K562 (cell line): Measurements from ENCODE around the gene FBXW7. TPM values are rescaled to one million over a fixed set of nuclear protein-coding genes. Genes with fewer than 3 reads are reported as not detected.

Source experiments
- ARID4B ChIP-seq: sonication (generic); formaldehyde crosslinking; IDR thresholded peaks from 2 replicates; pipeline ENCODE4 v1.8.0; 2022; ENCODE audit warnings: mild to moderate bottlenecking, missing genetic modification reagents
- CHD4 ChIP-seq: fragments of 200-600 bp; sonication (generic); IDR thresholded peaks from 3 replicates; pipeline ENCODE4 v1.6.1; 2012; ENCODE audit warnings: low read depth, mild to moderate bottlenecking, mixed read lengths, low read length, inconsistent platforms; ENCODE audit not compliant: insufficient read depth, insufficient replicate concordance, poor library complexity, severe bottlenecking
- FOXJ2 ChIP-seq: fragments of 200-800 bp; sonication (Bioruptor generic); IDR thresholded peaks from 2 replicates; pipeline ENCODE4 v1.6.1; 2016; ENCODE audit warnings: missing genetic modification characterization, missing compliant biosample characterization
- NFE2 ChIP-seq: IDR thresholded peaks from 2 replicates; pipeline ENCODE4 v1.6.1; 2014; ENCODE audit warnings: antibody characterized with exemption, low read depth
- RCOR1 ChIP-seq, 2 experiments: IDR thresholded peaks; 2 replicates each; pipeline ENCODE4 v1.6.1; 2012; ENCODE audit warnings: low read depth in 2 of 2, low read length in 2 of 2, borderline replicate concordance in 1 of 2, improper control_type of control experiment in 1 of 2
- SP2 ChIP-seq: IDR thresholded peaks from 2 replicates; pipeline ENCODE4 v1.6.1; 2011; ENCODE audit warnings: mild to moderate bottlenecking, low read depth, low read length, moderate library complexity; ENCODE audit not compliant: poor library complexity, severe bottlenecking; ENCODE audit errors: extremely low read depth
- ZNF445 ChIP-seq: fragments of 250-450 bp; sonication (Bioruptor Pico); IDR thresholded peaks from 2 replicates; pipeline ENCODE4 v1.4.0; 2020; ENCODE audit warnings: low read depth, mild to moderate bottlenecking, moderate library complexity
- polyA plus RNA-seq, 8 experiments: library from polyadenylated mRNA; depleted of rRNA in 4 of 8; stranded (reverse) in 5 of 8; unstranded in 3 of 8; fragments of >200 nt; fragmentation: Nextera tagmentation in 2 of 8; fragmentation: Illumina TruSeq in 1 of 8; extraction: Ambion mirVana in 2 of 8; extraction: Trizol in 1 of 8; gene quantifications; 2 replicates each; pipeline versions ENCODE4 v1.2.1 to v1.2.3, GENCODE V29; 2011 to 2014; ENCODE audit warnings: inconsistent platforms in 1 of 8, missing spikeins in 1 of 8
- total RNA-seq, 7 experiments: library from RNA; depleted of rRNA in 6 of 7; stranded (reverse); fragments of >200 nt in 6 of 7; fragmentation: Illumina TruSeq in 2 of 7; extraction: Trizol in 2 of 7; gene quantifications; 2 replicates each; pipeline versions ENCODE4 v1.2.1 to v1.2.3, GENCODE V29; 2011 to 2021; ENCODE audit warnings: low replicate concordance in 1 of 7
- TF ChIP-seq, protein P1 (sequence below): fragments of 250-450 bp; sonication (Bioruptor Pico); IDR thresholded peaks from 2 replicates; pipeline ENCODE4 v1.4.0; 2020
- TF ChIP-seq, protein P2 (sequence below): fragments of 200-800 bp; sonication (Bioruptor generic); IDR thresholded peaks from 2 replicates; pipeline ENCODE4 v1.6.1; 2017; ENCODE audit warnings: missing genetic modification characterization, missing compliant biosample characterization
- TF ChIP-seq, protein P3 (sequence below): sonication (generic); formaldehyde crosslinking; IDR thresholded peaks from 2 replicates; pipeline ENCODE4 v1.8.0; 2022; ENCODE audit warnings: mild to moderate bottlenecking, missing genetic modification reagents, borderline replicate concordance

Gene FBXW7
- total and polyA plus RNA-seq, 9 of the 15 experiments (the other 6 are each of a cell fraction or from before 2014, with no cell fraction given), result 6.8 to 44.2 (median 16.4) TPM

DNA sequence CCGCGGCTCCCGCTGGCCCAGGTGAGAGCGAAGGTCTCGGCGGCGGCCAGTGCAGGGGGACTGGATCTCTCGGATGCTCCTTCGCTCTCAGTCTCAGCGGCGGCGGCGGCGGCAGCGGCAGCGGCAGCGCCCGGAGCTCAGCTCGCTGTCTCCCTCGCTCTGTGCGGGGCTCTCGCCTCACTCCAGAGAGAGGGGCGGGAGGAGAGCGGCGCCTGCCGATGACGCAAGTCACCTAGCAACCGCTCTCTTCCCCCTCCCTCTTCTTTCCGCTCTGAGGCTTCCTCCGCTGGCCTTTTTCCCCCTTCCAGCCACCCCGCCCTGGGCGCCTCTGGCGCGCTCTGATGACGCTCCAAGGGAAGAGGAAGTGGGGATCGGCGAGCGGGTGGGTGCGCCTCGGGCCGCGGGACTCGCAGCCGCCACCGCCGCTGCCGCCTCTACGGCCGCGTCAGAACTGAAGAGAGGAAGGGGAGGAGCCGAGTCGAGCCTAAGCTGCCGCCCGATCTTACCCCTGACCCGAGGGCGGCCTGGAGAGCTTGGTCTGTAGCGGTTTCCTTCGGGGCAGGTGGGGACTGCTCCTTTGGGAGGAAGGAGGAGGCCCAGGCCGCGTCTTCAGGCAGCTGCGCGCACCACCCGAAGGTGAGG, at the start of gene FBXW7 (continued):
- TF ChIP-seq, protein P1, sequence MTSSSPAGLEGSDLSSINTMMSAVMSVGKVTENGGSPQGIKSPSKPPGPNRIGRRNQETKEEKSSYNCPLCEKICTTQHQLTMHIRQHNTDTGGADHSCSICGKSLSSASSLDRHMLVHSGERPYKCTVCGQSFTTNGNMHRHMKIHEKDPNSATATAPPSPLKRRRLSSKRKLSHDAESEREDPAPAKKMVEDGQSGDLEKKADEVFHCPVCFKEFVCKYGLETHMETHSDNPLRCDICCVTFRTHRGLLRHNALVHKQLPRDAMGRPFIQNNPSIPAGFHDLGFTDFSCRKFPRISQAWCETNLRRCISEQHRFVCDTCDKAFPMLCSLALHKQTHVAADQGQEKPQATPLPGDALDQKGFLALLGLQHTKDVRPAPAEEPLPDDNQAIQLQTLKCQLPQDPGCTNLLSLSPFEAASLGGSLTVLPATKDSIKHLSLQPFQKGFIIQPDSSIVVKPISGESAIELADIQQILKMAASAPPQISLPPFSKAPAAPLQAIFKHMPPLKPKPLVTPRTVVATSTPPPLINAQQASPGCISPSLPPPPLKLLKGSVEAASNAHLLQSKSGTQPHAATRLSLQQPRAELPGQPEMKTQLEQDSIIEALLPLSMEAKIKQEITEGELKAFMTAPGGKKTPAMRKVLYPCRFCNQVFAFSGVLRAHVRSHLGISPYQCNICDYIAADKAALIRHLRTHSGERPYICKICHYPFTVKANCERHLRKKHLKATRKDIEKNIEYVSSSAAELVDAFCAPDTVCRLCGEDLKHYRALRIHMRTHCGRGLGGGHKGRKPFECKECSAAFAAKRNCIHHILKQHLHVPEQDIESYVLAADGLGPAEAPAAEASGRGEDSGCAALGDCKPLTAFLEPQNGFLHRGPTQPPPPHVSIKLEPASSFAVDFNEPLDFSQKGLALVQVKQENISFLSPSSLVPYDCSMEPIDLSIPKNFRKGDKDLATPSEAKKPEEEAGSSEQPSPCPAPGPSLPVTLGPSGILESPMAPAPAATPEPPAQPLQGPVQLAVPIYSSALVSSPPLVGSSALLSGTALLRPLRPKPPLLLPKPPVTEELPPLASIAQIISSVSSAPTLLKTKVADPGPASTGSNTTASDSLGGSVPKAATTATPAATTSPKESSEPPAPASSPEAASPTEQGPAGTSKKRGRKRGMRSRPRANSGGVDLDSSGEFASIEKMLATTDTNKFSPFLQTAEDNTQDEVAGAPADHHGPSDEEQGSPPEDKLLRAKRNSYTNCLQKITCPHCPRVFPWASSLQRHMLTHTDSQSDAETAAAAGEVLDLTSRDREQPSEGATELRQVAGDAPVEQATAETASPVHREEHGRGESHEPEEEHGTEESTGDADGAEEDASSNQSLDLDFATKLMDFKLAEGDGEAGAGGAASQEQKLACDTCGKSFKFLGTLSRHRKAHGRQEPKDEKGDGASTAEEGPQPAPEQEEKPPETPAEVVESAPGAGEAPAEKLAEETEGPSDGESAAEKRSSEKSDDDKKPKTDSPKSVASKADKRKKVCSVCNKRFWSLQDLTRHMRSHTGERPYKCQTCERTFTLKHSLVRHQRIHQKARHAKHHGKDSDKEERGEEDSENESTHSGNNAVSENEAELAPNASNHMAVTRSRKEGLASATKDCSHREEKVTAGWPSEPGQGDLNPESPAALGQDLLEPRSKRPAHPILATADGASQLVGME (CRISPR knock-in tag), result no peak
- no peak for TF ChIP-seq CHD4
- TF ChIP-seq ZNF445 (CRISPR knock-in tag), result no peak
- TF ChIP-seq ARID4B (CRISPR knock-in tag), result peak; percentile 83
- TF ChIP-seq, protein P2, sequence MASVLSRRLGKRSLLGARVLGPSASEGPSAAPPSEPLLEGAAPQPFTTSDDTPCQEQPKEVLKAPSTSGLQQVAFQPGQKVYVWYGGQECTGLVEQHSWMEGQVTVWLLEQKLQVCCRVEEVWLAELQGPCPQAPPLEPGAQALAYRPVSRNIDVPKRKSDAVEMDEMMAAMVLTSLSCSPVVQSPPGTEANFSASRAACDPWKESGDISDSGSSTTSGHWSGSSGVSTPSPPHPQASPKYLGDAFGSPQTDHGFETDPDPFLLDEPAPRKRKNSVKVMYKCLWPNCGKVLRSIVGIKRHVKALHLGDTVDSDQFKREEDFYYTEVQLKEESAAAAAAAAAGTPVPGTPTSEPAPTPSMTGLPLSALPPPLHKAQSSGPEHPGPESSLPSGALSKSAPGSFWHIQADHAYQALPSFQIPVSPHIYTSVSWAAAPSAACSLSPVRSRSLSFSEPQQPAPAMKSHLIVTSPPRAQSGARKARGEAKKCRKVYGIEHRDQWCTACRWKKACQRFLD (CRISPR knock-in tag), result peak; percentile 66; the same call in 1 of the 2 replicates
- TF ChIP-seq RCOR1 (IDR thresholded peaks at IDR 0.05; ENCODE audit: borderline replicate concordance in 1 of 2, low read depth in 2 of 2, low read length in 2 of 2), result 0 out of 4 replicates have a peak, but pooled peaks of 1 of the 2 experiments have one; percentile 24
- no peak for TF ChIP-seq SP2
- peak; percentile 6; the same call in 1 of the 2 replicates for TF ChIP-seq NFE2
- TF ChIP-seq, protein P3, sequence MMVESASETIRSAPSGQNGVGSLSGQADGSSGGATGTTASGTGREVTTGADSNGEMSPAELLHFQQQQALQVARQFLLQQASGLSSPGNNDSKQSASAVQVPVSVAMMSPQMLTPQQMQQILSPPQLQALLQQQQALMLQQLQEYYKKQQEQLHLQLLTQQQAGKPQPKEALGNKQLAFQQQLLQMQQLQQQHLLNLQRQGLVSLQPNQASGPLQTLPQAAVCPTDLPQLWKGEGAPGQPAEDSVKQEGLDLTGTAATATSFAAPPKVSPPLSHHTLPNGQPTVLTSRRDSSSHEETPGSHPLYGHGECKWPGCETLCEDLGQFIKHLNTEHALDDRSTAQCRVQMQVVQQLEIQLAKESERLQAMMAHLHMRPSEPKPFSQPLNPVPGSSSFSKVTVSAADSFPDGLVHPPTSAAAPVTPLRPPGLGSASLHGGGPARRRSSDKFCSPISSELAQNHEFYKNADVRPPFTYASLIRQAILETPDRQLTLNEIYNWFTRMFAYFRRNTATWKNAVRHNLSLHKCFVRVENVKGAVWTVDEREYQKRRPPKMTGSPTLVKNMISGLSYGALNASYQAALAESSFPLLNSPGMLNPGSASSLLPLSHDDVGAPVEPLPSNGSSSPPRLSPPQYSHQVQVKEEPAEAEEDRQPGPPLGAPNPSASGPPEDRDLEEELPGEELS (CRISPR knock-in tag), result 0 out of 2 replicates have a peak, but pooled peaks have one; percentile 4
- TF ChIP-seq FOXJ2 (tag), result peak; percentile 36; the same call in 1 of the 2 replicates
